CMK (cell line): ENCODE data around the gene C7.

Source experiments
- DNase-seq: peaks from one replicate; pipeline ENCODE4 v3.0.0-alpha.2; 2010; ENCODE audit warnings: low read depth

The C7 gene

GRCh38 chr5:40916226-40916625, 6.9 kb downstream of the C7 start:
- DNase-seq, result no peak

DNA sequence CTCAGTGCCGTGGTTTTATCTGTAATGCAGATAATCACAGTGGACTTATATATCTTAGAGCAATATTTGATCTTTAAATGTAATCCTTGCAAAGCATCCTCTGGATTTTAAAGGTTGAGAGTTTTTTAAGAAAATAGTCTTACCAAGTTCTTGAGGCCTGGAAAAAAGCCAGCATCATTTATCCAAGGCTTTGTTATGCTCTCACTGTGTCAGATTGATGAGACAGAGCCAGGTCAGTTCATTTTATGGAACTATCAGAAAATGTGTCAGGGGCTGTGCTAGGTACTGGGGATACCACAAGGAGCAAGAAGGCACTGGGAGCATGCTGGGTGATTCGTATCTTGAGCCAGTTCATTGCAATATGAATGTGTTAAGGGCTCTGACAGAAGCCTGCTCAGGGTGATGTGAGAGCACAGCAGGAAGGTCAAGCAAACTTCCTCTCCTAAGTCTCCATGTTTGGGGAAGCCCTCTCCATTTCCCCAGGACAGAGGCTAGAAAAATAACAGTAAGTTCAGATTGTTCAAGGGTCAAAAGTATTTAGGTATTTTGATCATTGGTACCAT, 19.7 kb downstream of the C7 start:
- no peak for DNase-seq

- DNase-seq, result no peak
Measured at GRCh38 chr5:40932766-40933165, 23.5 kb downstream of the C7 start.

- DNase-seq, result no peak
Measured at GRCh38 chr5:40937075-40937474, 27.8 kb downstream of the C7 start.

GRCh38 chr5:40939753-40940152, 30.5 kb downstream of the C7 start:
- DNase-seq, result no peak

- DNase-seq, result no peak
Measured at GRCh38 chr5:40945111-40945510, 35.8 kb downstream of the C7 start.

DNA sequence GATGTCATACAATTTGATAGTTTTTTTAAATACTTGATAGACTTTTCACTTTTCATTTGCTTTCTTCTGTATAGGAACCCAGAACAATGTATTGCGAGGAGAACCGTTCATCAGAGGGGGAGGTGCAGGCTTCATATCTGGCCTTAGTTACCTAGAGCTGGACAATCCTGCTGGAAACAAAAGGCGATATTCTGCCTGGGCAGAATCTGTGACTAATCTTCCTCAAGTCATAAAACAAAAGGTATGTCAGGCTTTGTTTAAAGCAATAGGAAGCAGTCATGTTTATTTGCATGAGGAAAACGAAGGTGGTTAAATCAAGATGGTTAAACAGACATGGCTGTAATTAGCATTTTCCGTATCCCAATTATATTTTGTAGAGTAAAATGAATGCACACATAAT, 46.0 kb downstream of the C7 start:
- DNase-seq, result no peak

GRCh38 chr5:40957048-40957447, 47.8 kb downstream of the C7 start:
- no peak for DNase-seq

DNA sequence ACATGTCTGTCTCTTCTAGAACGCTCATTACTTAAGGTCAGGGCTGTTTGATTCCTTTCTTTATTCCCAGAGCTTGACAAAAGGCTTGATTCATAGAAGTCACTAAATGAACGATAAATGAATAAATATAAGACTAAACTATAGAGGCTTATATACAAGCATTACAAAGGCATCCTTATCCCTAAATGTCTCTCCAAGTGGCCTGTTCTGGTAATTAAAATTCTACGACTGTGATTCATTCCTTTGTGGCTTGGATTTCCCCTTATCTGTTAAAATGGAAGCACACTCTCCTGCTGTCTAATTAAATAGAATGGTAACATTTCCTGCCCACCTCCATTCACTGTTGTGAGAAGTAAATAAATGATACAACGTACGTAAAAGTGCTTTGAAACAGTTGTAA, 49.5 kb downstream of the C7 start:
- no peak for DNase-seq

DNA sequence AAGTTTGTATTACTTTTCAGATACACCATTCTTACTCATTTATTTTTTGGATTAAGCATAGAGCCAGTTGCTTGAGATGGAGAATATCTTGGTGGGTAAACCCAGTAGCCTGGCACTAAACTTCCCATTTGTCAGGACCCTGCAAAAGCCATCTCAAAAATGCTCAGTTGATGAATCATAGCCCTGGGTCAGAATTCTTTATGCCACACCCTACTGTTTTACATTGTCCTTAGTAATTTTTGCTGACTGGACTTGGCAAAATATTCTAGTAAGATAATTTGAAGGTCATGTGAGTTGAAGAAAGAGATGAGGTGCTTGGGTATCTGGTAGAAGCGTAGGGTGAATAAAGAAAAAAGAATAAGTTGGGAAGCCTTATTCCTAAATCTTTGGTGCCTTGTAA, 50.7 kb downstream of the C7 start:
- DNase-seq, result no peak

- no peak for DNase-seq
Measured at GRCh38 chr5:40962207-40962955, 53.1 kb downstream of the C7 start.

GRCh38 chr5:40972434-40972833, 63.1 kb downstream of the C7 start:
- no peak for DNase-seq

GRCh38 chr5:40973364-40974004, 64.2 kb downstream of the C7 start:
- no peak for DNase-seq

GRCh38 chr5:40976041-40976440, 66.7 kb downstream of the C7 start:
- no peak for DNase-seq

DNA sequence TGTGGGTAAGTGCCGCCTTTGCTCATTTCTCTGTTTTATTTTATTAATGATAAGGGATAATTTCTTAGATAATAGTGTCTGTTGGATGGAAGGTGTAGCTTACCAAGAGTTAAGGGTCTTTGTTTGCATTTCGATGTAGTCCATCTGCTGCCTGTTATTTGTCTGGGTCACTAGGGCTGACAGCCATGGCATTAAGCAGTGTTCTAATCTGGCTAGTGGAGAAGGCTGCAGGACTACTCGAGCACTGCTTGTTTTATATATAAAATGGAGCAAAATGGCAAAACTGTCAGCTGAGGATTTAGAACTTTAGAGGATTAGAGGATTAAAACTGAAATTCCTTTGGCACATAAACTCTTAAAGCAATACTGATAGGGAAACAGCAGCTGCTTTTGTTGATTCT, 67.5 kb downstream of the C7 start:
- no peak for DNase-seq

- no peak for DNase-seq
Measured at GRCh38 chr5:40981420-40981819, 72.1 kb downstream of the C7 start.

- DNase-seq, result no peak
Measured at GRCh38 chr5:40983781-40984180, 74.5 kb downstream of the C7 start.

- no peak for DNase-seq
Measured at GRCh38 chr5:40984884-40985283, 75.6 kb downstream of the C7 start.

- DNase-seq, result no peak
Measured at GRCh38 chr5:40985501-40985900, 76.2 kb downstream of the C7 start.

- DNase-seq, result no peak
Measured at GRCh38 chr5:40986666-40987065, 77.4 kb downstream of the C7 start.

GRCh38 chr5:40987349-40987748, 78.1 kb downstream of the C7 start:
- DNase-seq, result no peak

- DNase-seq, result no peak
Measured at GRCh38 chr5:40988746-40989510, 79.6 kb downstream of the C7 start.
